Sciatic nerve (tissue), 2 donors: ENCODE results near the gene KLF8. TPM values are rescaled to one million over a fixed set of nuclear protein-coding genes. Genes with fewer than 3 reads are reported as not detected.

Experiments used
- ATAC-seq: fragments of 200-7000 bp; cut with Tn5 transposase; one replicate; pipeline ENCODE4 v1.9.1; 2020; ENCODE audit warnings: mild to moderate bottlenecking, moderate library complexity
- DNase-seq: peaks from one replicate; pipeline ENCODE4 v3.0.0-alpha.2; 2020; ENCODE audit warnings: low spot score
- intact Hi-C: fragments of 100-400 bp; cut with DNase I; formaldehyde crosslinking; loops from one replicate; pipeline ENCODE4 v1.14.2; 2022
- total RNA-seq: library from RNA; stranded (reverse); fragmentation: NEBNext Ultra II Directional; extraction: Animal tissue kit (Norgen Biotek cat#: 25700); gene quantifications from one replicate; pipeline ENCODE4 v1.2.1, GENCODE V29; 2021
- donor health status: DM: no; HTN: no; CAD: no.
- donor health status: DM: no; HTN: no; CAD: no.

The KLF8 gene
- total RNA-seq, 1 donor from 2014 or later: 20.1 TPM

- no peak for DNase-seq
- no peak for ATAC-seq
- intact Hi-C loops: no loop called here
Measured at GRCh38 chrX:56289449-56289848, 57.3 kb downstream of the KLF8 start.

DNA sequence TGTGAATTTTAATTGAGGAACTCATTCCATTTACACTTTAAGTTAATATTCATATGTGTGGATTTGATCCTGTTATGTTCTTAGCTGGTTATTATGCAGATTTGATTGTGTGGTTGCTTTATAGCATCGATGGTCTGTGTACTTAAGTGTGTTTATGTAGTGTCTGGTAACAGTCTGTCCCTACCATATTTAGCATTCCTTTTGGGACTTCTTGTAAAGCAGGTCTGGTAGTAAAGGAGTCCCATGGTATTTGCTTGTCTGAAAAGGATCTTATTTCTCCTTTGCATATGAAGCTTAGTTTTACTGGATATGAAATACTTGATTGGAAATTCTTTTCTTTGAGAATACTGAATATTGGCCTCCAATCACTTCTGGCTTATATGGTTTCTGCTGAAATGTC, 76.6 kb downstream of the KLF8 start:
- ATAC-seq: no peak
- no peak for DNase-seq
- intact Hi-C loops: no loop called here

DNA sequence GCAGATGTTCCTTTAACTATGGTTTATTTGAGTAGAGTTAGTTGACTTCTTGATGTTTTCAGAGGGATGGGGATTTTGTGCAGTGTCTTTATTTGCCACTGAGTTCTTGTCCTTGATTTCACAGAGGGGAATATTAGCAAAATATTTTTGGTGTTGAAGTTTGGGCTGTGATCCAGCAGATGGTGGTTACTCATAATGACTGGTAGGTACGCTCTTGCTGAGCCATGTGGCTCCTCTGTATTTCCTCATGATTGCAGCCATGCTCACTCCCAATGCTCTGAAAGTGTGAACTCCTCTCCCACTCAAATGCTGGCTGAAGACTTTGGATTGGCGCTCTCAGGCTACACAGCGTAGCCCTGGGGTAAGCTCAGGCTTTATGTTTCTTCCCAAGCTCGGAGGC, 77.7 kb downstream of the KLF8 start:
- no peak for ATAC-seq
- DNase-seq: no peak
- intact Hi-C loops: no loop called here

GRCh38 chrX:56310581-56310980, 78.4 kb downstream of the KLF8 start:
- intact Hi-C loops: no loop called here
- no peak for DNase-seq
- ATAC-seq: no peak

- no peak for ATAC-seq
- intact Hi-C loops: no loop called here
- no peak for DNase-seq
Measured at GRCh38 chrX:56313308-56313707, 81.2 kb downstream of the KLF8 start.

- DNase-seq (no peak), ATAC-seq (no peak)
- intact Hi-C loops: no loop called here
Measured at GRCh38 chrX:56314334-56314733, 82.2 kb downstream of the KLF8 start.

DNA sequence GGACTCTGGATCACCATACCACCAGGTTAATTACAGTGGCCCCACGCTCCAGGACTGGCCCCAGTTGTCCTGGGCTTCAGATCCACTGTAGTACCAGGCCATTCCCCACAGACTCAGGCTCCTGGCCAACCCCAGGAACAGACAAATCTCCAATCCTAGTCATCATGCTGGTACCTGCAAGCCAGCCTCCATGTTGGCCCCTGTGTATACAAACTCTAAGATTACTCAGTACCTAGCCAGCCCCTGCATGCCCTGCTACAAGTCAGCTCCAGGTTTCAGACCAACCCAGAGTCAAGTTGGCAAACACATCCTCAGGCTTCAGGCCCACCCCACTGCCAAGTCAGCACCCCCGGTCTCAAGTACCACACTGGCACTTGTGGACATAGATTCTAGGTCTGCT, 85.9 kb downstream of the KLF8 start:
- ATAC-seq (no peak), DNase-seq (no peak)
- intact Hi-C loops: no loop called here

- ATAC-seq: no peak
- DNase-seq: no peak
- intact Hi-C loops: no loop called here
Measured at GRCh38 chrX:56319165-56319564, 87.0 kb downstream of the KLF8 start.
